ENCODE results near the gene PAX7. TPM values are rescaled to one million over a fixed set of nuclear protein-coding genes. Genes with fewer than 3 reads are reported as not detected.

Gene PAX7
- total RNA-seq, 6 experiments from 2014 or later = not detected

DNA sequence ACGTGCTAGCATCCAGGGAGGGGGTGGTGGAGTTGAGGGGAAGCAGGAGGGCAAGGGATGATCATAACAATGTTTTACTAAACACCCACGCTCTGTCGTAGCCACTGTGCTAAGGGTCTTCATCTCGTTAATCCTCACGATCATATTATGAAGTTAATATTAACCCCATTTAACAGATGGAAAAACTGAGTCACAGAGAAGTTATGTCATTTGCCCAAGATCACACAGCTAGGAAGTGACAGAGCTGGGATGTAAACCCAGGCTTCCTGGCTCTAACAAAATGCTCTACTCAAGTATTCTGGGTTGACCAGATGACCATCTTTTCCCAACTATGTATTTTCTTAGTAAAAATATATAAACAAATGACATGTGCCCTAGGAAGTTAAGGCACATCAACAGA lies 140.2 kb downstream of the PAX7 start:
- no peak for DNase-seq
- H3K36me3 Mint-ChIP-seq (ENCODE audit: low read depth) = no peaks in the 10 kb centered on the region
- no peak overlapping the region for H3K27ac Mint-ChIP-seq
- no peaks in the 10 kb centered on the region for H3K4me1 Mint-ChIP-seq (ENCODE audit: low read depth)
- no peak for TF ChIP-seq CTCF (IDR thresholded peaks at IDR 0.05)
- H3K27me3 Mint-ChIP-seq (ENCODE audit: insufficient read depth) = peaks cover 25% of the 10 kb centered on the region
- H3K9me3 Mint-ChIP-seq = no peaks in the 10 kb centered on the region
- no peak overlapping the region for H3K4me3 Mint-ChIP-seq

- no peak for DNase-seq
- Mint-ChIP-seq H3K9me3 (no peaks in the 10 kb centered on the region), H3K4me3 (no peak overlapping the region), H3K4me1 (ENCODE audit: low read depth) (no peaks in the 10 kb centered on the region), H3K27ac (no peak overlapping the region), H3K36me3 (ENCODE audit: low read depth) (no peaks in the 10 kb centered on the region), H3K27me3 (ENCODE audit: insufficient read depth) (peaks cover 23% of the 10 kb centered on the region)
- no peak for TF ChIP-seq CTCF (IDR thresholded peaks at IDR 0.05)
These were observed 143.1 kb downstream of the PAX7 start for GRCh38 chr1:18773753-18774152.

DNA sequence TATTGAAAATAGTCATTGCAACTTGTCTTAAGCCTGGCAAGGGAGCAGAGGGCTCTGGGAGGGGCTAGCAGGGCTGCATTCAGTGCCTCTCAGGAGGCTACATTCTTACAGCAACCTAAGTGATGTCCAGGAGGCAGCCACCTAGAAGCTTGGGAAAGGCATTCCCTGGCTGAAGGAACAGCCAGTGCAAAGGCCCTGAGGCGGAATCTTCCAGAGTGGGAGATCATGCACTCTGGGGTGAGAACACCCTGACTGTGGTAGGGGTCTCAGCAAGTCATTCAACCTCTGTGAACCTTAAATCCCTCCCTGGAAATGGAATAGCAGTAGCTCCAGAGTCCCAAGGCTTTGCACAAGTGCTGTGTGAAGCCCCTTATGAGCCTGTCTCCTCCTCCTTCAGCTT lies 144.7 kb downstream of the PAX7 start:
- H3K9me3 Mint-ChIP-seq = no peaks in the 10 kb centered on the region
- H3K4me1 Mint-ChIP-seq (ENCODE audit: low read depth) = no peaks in the 10 kb centered on the region
- DNase-seq = no peak
- no peak for TF ChIP-seq CTCF (IDR thresholded peaks at IDR 0.05)
- H3K27ac Mint-ChIP-seq = no peak overlapping the region
- H3K36me3 Mint-ChIP-seq (ENCODE audit: low read depth) = no peaks in the 10 kb centered on the region
- H3K4me3 Mint-ChIP-seq = no peak overlapping the region
- peaks cover 20% of the 10 kb centered on the region for H3K27me3 Mint-ChIP-seq (ENCODE audit: insufficient read depth)

DNA sequence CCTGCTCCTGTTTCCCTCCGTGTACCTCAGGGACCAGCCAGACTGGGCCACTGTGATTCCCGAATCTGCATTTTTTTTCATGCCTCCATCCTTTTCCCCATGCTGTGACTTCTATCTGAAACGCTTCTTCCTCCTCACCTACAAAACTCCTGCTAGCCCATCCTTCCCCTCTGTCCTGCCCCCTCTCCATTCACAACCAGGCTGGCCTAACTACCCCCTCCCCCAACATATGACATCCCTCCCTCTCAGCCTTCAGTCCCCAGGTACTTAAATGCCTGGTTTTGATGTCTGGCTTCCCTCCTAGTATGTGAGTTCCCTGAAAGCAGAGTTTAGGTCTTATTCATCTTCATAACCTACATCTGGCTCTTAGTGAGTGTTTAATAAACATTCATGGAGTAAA lies 146.1 kb downstream of the PAX7 start:
- DNase-seq = no peak
- Mint-ChIP-seq H3K27ac (no peak overlapping the region), H3K36me3 (ENCODE audit: low read depth) (no peaks in the 10 kb centered on the region), H3K4me1 (ENCODE audit: low read depth) (no peaks in the 10 kb centered on the region), H3K27me3 (ENCODE audit: insufficient read depth) (peaks cover 23% of the 10 kb centered on the region), H3K9me3 (no peaks in the 10 kb centered on the region), H3K4me3 (no peak overlapping the region)
- no peak for TF ChIP-seq CTCF (IDR thresholded peaks at IDR 0.05)

DNA sequence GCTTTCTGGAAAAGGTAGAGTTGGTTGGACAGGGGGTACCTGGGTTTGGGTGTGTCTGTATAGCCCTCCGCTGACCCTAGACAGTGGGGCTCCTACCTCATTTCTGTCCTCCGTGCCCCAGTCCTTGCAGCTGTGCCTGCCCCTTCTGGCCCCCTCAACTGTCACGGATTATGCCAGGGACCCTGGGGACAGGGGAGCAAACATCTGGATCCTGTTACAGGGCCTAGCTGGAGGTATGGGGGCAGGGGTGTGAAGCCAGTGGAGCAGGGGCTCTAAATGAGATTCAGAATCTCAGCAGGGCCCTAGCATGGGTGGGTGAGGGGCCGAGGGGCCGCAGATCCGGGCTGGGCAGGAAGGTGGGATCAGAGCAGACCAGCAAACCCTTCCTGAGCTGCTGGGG lies 147.8 kb downstream of the PAX7 start:
- peaks cover 20% of the 10 kb centered on the region for H3K27me3 Mint-ChIP-seq (ENCODE audit: insufficient read depth)
- TF ChIP-seq CTCF (IDR thresholded peaks at IDR 0.05) = no peak
- H3K27ac Mint-ChIP-seq = no peak overlapping the region
- H3K36me3 Mint-ChIP-seq (ENCODE audit: low read depth) = no peaks in the 10 kb centered on the region
- no peak for DNase-seq
- H3K9me3 Mint-ChIP-seq = no peaks in the 10 kb centered on the region
- no peaks in the 10 kb centered on the region for H3K4me1 Mint-ChIP-seq (ENCODE audit: low read depth)
- no peak overlapping the region for H3K4me3 Mint-ChIP-seq

DNA sequence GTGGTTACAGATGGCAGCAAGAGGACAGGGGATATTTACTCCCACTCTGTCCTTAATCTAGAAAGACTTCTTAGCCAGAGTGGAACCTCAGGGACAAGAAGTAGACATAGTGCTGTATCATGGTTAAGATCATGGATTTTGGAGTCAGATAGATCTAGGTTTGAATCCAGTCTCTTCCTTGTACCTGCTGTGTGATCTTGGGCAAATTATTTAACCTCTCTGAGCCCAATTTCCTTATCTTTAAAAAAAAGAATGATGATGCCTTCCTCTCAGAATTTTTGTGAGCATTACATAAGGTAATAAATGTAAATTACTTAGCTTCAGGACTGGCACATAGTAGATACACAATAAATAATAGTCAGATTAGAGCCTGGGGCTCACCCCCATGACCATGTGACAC lies 150.4 kb downstream of the PAX7 start:
- Mint-ChIP-seq H3K36me3 (ENCODE audit: low read depth) (no peaks in the 10 kb centered on the region), H3K9me3 (no peaks in the 10 kb centered on the region), H3K4me1 (ENCODE audit: low read depth) (no peaks in the 10 kb centered on the region), H3K4me3 (no peak overlapping the region), H3K27me3 (ENCODE audit: insufficient read depth) (peaks cover 13% of the 10 kb centered on the region), H3K27ac (no peak overlapping the region)
- no peak for TF ChIP-seq CTCF (IDR thresholded peaks at IDR 0.05)
- DNase-seq = no peak
